ENCODE data around the gene HNRNPH1.

Gene HNRNPH1

DNA sequence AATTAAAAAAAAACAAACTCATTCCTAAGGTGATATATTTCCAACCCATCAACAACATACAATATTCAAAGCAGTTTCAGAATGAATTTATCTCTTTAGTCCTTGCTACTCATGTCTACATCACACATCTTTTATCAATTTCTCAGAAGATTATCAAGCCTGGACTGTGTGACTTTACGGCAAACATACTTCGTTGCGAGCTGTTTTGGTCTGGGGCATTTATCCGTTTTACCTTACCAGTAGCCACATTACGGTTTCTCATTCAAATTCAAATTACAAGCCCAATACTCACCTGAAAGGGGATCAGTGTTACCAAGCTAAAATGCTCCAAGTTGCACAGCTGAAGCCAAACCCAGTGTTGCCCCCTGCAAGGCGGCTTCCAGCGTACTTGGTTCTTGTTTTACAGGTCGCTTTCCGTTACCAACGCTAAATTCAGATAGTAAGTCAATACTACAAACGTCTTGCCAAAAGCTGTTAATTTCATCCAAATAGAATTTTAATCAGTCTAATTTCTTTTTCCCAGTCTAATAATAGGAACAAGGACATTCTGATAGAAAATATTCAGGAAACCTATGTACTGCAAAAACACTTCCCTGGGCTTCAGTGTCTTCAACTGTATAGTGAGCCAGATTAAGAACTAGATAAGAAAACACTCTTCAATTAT lies 1.8 kb downstream of the HNRNPH1 start:
- no peak for DNase-seq

DNA sequence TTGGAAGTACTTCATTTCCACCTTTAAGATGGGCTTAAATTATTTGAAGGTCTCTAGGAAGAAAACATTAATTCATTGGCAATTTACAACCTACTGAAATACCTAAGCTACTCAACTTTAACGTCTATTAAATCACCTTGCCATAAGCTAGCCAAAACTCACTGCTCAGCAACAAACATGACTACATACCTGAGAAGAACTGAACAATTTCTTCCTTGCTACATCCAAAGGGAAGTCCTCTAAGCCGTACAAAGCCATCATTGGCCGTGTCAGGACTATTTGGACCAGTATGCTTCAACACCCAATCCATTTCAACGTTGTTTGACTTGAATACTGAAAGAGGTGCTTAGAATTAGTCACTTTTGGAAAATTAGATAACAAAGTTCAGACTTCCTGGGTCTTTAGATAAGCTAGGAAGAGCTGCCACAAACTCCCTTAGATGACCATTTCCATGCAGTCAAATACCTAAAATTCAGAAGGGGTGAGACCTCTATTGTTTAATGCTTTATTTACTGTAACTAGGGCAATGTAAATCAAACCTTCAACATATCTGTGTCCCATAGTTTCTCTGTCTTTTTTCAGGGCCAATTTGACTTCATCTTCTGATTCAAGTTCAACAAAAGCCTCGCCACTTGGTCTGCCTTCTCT lies 2.6 kb downstream of the HNRNPH1 start:
- no peak for DNase-seq

DNA sequence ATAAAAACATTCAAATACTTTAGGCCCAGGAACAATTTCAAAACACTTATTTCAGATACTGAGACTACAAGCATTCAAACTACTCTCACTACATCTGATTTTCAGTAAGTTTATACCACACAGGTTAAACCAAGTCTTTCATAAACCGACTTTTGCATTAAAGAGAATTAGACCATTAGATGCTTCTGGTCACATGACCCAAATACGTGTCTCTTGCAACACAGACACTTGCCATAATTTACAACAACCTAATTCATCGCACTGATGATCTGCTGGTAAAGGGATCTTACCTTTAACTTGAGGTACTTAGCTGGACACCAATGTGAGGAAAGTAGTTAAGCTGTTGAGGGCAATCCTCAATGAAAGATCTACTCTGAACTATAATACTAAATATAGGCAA lies 3.2 kb downstream of the HNRNPH1 start:
- no peak for DNase-seq

DNA sequence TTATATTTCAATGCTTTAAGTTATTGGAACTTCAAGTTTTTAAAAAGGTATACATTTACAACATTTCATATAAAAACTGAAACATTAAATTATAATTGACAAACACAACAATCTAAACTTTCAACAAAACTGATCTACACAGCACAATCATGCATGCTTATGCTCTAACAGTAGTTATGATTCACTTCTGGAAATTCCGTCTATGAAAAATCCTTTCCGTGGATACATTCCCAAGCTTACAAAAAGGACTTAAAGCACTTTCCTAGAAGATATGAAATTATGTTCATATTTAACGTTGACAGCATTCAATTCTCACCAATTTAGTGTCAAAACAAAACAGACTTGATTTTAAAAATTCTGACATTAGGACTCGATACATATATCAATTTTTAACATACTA lies 3.7 kb downstream of the HNRNPH1 start:
- no peak for DNase-seq

DNA sequence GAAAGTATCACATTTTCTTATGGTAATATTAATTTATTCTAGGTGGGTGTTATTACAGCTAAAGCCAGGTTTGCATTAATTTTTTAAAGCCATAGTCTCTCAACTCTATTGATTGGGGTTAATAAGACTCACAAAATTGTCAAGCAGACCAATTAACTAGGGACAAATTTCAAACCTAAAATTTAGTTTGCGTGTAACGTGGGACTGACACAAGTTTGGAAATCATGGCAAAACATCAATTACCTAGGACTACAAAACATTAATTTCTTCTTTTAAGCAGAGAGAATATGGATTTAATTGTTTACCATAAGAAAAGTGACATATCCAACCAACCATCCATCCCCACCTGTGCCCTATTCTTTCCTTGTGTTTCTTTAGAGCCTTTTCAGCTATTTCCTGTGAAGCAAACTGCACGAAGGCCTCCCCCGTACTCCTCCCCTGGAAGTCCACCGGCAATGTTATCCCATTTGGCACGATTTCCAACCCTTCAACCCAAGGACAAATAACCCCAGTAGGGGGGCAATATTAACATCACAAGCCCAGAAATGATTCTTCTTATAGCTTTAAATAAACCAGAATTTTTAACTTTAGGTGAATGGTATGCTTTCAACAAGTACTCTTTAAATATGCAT lies 4.4 kb downstream of the HNRNPH1 start:
- no peak for DNase-seq

DNA sequence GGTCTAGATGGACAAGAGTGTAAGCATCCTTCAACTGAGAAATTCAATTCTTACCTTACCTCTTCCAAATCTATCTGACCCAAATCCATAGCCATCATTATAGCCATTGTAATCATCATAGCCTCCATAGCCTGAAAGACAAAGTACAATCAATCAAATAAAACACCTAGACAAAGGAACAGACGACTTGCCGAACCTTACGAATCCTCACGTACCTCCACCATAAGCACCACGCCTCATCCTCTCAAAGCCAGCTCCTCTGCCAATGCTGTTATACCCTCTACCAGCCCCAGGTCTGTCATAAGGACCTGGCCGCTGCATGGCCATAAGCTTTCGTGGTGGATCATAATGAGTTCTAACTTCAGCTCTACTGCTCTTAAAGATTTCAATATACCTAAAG lies 5.5 kb downstream of the HNRNPH1 start:
- DNase-seq: no peak

DNA sequence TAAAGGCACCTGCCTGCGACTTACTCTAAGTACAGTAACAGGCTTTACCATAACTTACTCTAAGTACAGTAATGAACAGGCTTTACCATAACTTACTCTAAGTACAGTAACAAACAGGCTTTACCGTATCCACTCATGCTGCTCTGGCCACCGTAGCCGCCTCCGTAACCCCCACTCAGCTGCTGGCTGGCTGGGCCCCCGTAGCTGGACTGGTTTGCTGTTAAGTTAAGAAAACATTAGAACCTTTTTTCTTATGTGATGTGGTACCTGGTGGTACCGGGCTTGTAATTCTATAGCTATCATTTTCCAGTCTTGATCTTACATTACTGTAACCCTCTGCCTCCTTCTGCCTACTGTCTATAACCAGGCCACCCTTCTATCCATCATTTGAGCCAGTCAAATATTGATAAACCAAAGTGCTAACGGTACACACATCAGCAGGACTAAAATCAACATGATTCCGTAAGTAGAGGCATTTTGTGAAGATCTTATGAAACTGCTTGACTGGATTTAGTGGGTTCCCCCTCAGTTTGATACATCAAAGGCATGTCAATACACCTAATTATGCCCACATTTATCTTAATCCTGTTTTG lies 7.4 kb downstream of the HNRNPH1 start:
- no peak for DNase-seq

DNA sequence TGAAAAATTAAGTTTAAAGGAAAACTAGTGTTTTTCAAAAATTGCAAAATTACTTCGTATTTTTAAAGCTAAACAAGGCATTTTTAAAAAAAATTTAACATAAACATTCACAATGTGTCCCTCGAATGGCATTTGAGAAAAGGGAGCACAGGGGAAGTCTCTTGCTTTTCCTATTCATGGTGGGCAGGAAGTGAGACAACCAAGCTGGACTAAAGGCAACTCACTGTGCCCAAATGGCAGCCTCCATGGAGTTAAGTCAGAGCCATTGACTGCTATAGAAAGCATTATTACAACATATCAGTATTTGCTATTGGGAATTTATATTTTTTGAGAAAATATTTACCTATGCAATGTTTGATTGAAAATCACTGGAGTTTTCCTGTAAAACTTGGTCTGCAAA lies 8.3 kb downstream of the HNRNPH1 start:
- no peak for DNase-seq

DNA sequence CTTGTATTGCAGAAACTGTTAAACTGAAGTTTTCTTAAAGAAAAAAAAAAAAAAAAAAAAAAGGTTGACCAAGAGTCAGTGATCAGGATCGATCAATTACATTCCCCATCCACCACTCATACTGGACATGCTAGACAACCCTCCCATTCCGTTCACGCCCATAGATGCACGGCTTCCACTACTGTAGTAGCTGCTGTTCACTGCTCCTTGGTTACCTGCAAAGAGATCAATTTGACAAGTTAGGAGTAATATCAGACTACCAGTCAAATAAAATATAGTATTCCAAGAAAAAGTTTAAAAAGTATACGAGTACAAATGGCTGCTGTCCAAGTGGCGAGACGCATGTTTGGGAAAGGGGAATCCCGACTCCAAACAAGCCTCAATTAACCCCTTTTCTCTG lies 8.7 kb downstream of the HNRNPH1 start:
- DNase-seq: no peak

DNA sequence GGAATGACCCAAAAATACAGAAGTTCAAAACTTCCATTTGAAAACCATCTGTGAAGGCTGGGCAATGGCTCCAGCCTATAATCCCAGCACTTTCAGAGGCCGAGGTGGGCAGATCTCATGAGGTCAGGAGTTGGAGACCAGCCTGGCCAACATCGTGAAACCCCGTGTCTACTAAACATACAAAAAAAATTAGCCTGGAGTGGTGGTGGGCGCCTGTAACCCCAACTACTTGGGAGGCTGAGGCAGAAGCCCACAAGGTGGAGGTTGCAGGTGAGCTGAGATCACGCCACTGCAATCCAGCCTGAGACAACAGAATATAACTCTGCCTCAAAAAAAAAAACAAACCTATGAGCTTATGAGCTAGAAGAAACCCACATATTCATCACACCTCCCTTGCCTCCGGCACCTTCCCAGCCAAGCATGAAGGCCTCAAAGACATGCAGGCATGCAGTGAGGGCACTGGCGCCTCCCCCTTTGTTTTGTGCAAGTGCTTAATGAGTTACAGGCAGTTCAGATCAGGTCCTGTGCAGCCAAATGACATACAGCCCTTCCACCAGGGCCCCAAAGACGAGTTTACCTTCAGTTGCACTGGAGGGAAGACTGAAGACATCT lies 9.9 kb downstream of the HNRNPH1 start:
- DNase-seq: no peak

DNA sequence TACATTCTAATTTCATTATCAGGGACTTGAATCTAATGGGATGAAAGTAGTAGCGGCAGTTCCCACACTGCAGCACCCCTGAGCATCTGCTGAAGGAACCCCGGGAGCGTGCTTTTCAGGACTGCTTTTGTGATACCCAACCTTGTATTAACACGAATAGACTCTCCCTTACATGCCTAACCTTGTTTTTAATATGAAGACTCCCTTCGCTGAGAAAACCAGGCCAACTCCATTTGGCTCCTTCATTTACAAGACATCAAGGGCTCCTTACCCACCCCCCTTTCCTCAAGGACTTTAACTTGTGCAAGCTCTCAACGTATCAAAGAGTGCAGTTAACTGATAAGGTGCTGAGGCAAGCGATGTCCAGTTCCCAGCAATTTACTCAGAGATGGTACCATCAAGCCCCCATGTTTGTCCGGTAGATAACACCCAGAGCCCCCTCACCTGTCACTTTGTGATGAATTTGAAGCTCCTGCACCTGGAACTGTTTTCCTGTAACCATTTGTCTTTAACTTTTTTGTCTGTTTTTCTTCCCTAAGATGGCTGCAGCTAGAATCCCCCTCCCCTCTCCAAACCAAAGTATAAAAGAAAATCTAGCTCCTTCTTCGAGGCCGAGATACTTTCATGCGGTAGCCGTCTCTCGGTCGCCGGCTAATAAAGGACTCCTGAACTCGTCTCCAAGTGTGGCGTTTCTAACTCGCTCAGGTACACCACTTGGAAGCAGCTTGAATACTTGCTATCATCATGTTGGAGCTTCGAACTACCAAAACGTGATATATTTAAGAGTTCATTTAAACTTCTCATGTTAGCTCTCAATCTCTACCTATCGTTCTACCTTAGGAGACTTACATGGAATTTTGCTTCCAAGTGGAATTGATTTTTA lies 10.7 kb downstream of the HNRNPH1 start:
- no peak for DNase-seq

DNA sequence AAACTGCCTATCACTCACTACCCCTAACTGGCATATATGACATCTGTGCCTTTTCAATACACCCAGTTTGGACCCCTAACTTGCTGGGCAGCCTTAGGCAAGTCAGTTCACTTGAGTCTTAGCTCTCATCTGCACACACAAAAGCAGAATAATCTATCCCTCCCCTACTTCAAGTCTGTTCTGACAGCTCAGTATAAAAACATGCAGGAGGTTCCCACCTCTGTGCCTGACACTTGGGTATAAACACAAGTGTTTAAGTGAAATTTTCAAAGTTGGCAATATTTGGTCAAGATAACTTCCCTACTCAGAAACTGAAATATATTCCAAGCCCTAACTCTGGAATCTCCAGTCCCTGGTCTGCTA lies 12.6 kb downstream of the HNRNPH1 start:
- no peak for DNase-seq

DNA sequence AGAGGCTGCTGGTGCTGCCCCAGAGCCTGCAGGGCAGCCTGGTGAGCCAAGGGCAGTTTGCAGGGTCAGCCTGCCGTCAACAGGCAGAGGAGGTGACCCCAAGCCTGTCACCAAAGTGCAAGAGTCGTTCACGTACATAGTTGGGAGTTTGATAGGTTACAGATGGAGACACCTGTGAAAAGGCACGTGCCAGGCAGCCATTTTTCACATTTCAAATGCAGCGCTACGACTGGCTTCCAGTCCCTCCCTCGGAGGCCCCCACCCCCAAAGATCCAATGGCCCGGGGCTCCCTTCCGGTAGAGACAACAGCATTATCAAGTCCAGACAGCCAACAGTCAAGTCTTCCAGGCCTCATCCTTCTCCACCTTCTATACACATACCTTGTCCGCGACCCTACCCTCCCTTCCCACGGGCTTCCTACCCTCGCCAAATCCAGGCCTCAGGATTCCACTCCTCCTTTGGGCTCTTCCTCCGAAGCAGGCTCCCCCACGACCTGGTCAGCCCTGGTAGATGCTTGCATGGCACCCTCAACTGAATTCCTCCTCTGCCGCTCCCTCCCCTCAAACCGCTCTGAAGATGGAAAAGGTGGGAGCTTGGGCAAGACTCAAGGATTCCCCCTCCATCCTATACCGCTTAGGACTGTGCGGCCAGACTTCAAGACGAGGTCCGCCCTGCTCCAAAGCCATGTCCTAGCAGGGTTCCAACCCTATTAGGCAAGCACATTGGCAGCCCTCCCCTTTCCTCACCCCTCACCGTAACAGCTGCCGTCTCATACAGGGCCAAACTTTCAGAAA lies 13.2 kb downstream of the HNRNPH1 start:
- no peak for DNase-seq

DNA sequence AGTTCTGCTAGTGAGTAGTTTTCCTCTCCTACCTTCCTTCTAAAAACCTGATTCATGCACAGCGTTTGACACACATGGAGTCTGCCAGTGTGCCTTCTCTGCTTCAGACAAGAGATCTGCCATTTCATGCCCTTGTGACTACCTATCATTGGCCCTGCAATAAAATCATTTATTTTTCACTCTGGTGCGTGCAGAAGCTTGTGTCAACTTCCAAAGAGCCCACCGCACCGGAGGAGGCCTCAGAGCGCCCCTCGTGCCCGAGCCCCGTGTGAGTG lies 13.7 kb downstream of the HNRNPH1 start:
- no peak for DNase-seq

DNA sequence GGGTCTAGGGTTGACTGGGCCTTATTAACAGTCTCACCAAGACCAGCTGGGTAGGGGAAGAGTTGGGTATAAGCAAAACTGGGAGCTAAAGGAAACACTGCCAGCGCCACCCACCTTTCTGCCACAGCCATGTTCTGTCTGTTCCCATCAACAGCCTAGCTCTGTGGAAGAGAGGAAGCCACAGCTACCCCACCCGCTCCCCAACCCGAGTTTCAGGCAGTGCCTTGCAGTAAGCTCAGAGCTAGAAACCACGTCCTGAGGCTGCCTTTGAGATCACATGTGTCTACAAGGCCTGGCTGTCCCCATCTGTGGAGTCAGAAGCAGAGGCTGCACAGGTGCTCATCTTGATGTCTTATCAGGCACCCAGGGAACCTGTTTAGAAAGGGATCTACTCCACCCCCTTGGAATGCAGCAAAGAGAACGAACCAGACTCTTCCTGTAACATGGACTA lies 15.3 kb downstream of the HNRNPH1 start:
- DNase-seq: peak; percentile 60

DNA sequence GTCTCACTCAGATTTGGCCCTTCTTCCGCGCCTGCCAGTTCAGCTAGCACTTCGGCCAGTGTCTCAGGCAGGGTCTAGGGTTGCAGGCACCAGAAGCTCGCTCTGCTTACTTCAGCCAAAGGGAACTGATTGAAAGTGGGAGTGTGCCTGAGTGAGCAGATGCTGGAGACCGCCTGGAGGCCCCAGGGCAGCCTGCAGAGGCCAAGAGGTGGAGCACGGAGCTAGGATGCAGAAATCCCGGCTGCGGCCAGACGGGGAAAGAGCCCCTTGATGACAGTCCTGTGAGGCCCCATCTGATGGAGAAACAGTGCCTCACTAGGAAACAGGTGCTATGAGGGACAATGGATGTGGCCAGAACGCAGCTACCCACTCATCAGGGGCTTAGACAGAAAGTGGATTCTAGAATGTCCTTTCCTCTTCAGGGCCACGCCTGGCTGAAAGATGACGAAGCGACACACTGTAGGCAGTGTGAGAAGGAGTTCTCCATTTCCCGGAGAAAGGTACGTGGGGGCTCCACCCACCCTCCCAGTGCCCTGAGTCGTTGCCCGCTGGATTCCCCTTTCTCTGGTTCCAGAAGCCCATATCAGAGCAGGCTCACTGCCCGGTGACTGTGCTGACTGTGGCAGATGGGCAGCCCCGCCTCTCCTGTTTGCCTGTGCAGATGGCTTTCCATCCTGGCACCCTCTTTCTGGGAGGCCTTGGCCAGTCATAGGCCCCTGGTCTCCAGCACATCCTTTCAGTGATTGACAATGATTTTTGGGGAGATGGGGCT lies 16.1 kb downstream of the HNRNPH1 start:
- no peak for DNase-seq

DNA sequence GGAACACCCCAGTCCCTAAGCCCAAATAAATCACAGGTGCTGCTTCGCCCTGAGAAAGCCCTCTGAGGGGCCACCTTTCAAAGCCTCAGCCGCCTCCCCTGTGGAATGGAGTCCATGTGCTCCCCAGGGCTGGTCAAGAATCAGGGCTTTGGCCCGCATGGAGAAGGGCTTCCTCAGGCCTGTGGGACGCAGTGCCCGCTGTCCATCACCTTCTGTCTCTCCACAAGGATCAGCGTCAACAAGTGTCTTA lies 16.6 kb downstream of the HNRNPH1 start:
- no peak for DNase-seq

DNA sequence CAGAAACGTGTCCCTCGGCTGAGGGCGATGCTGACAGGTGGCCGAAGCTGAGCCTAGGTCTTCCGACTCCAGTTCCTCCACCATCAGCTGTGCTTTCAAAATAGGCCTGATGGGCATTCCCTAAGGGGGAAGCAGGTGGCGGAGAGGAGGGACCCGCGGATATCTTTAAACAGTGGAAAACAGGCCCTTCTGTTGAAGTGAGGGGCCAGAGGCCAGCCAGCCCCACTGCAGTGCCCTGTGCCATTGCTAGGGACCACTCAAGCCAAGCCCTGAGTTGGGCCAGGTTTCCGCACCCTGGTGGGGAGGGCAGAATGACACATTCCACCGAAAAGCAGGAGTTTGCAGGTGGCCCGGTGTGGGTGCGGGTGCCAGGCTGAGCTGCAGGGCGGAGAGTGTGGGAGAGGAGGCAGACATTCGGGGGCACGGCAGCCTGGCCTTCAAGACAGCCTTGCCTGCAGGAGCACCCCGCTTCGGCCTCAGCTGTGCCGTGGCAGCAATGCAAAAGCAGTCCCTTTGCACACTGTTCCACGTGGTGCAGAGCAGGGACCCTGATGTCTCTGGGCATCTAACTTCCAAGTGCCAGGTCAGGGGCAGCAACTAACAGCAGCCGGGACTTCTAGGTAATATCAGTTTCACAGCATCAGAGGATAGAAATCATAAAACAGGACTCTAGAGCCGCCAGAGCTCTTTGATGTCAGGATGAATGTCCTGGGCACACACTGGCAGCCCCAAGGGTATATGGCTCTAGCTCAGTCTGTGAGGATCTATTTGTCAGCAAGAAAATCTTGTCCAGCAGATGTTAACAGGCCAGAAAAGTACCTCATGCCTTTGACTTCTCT lies 17.2 kb downstream of the HNRNPH1 start:
- DNase-seq: no peak

DNA sequence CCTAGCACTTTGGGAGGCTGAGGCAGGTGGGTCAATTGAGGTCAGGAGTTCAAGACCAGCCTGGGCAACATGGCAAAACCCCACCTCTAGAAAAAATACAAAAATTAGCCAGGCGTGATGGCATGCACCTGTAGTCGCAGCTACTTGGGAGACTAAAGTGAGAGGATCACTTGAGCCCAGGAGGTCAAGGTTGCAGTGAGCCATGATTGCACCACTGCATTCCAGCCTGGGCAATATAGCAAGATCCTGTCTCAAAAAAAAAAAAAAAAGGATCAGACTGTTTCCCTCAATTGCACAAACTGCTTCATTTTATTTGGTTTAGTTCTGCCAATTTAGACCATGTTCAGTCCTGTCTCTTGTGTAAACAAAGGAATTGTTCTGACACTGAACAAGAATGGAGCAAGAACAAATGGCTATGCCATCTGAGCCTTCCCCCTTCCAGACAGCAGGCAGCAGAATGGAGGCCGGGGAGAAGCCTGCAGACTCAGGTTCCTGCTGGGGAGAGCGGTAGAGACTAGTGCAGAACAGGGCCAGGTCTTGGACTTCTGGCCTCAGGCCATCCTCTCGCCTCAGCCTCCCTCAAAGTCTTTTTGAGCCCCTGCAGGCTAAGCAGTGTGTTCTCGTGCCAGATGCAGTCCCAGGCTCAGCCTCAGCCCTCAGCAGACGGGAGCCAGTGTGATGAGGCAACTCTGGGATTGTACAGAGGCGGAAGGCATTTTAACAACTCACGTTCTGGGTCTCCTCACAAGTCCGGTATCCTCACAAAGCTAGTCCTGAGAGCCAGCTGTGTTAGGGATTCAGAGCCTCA lies 18.2 kb downstream of the HNRNPH1 start:
- DNase-seq: no peak

DNA sequence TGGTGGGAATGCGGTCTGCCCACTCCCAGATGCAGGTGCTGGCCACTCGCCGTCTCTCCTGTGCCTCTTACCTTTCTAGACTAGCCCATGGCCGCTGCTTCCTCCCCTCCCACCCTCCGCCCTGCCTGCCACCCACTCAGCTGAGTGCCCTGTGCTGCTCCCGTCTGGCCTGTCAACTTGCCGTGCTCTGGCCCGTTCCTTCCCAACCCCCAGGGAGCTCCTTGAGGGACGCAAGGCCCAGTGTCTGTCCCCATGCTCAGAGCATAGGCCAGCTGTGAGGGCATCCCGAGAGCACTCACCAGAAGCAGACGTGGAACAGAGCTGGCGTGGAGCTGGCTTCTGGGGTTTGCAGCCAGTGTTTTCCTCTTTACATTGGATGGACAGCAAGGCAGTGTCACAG lies 20.2 kb downstream of the HNRNPH1 start:
- no peak for DNase-seq

Data from activated CD4-positive, alpha-beta T cell treated with anti-CD3 and anti-CD28 coated beads, Interleukin-10, Interleukin-2, amounts not matched to agents 100 ng/mL and 50 ng/mL, durations not matched to agents 16 hours and 8 hours (primary cell).